Nephron (organoid): ENCODE results near the gene RPAP2.

Source experiments
- H3K27ac Mint-ChIP-seq, 3 experiments: 2 replicates each; pipeline ENCODE4 v1.8.0; 2020; ENCODE audit warnings: mixed read lengths in 3 of 3, mild to moderate bottlenecking in 2 of 3, moderate library complexity in 1 of 3
- H3K27me3 Mint-ChIP-seq: 2 replicates; pipeline ENCODE4 v1.8.0; 2021; ENCODE audit warnings: low read depth, mild to moderate bottlenecking, moderate library complexity, mixed read lengths
- H3K36me3 Mint-ChIP-seq: 2 replicates; pipeline ENCODE4 v1.8.0; 2020; ENCODE audit warnings: low read depth, mixed read lengths
- H3K4me1 Mint-ChIP-seq: 2 replicates; pipeline ENCODE4 v1.8.0; 2020; ENCODE audit warnings: mixed read lengths
- H3K4me3 Mint-ChIP-seq, 3 experiments: 2 replicates each; pipeline ENCODE4 v1.8.0; 2020; ENCODE audit warnings: mild to moderate bottlenecking in 3 of 3, mixed read lengths in 3 of 3, moderate library complexity in 2 of 3
- H3K9me3 Mint-ChIP-seq: 2 replicates; pipeline ENCODE4 v1.8.0; 2020; ENCODE audit warnings: mixed read lengths
- TF ChIP-seq, protein P1 (sequence below), 3 experiments: fragments of 200-600 bp; sonication (generic); IDR thresholded peaks; one replicate each; pipeline ENCODE4 v1.5.0; 2021; ENCODE audit warnings: antibody characterized with exemption in 3 of 3; ENCODE audit not compliant: unreplicated experiment in 3 of 3

RPAP2 gene

DNA sequence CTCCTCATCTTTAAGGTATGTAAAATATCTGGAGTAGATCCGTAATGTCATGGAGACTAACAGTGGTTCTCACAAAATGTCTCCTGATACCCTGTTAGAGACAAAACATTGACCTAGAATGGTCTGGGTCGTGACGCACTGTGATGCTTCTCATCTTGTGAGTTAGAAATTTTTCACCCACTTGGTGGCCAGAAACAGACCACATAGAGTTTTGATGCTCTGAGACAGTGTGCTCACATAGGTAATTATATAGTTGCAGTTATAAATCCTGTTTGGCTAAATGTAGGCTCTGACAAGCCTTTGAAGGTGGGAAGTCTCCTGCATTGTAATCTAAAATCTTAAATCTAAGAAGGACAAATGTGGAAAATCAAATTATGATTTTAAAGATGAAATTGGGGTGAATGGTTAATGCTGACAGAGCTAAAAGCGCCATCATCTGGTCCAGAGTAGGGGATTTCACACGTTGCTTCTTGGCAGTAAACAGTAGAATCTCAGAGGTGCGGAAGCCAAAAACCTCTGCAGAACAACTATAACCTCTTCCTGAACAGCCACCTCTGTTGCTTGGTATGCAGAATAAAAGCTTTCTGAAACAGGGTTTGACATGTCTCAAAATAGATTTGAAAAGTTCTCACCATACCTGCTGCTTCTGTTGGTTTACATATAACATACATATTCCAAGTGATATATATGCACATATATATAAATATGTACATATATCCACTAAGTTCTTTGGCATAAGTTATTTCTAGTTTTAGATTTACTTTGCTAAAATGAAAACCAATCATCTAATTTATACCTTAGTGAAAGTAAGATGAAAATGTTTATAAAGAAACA is 17.1 kb downstream of the RPAP2 start:
- Mint-ChIP-seq H3K27ac (no peak overlapping the region), H3K9me3 (no peaks in the 10 kb centered on the region), H3K27me3 (no peaks in the 10 kb centered on the region)

DNA sequence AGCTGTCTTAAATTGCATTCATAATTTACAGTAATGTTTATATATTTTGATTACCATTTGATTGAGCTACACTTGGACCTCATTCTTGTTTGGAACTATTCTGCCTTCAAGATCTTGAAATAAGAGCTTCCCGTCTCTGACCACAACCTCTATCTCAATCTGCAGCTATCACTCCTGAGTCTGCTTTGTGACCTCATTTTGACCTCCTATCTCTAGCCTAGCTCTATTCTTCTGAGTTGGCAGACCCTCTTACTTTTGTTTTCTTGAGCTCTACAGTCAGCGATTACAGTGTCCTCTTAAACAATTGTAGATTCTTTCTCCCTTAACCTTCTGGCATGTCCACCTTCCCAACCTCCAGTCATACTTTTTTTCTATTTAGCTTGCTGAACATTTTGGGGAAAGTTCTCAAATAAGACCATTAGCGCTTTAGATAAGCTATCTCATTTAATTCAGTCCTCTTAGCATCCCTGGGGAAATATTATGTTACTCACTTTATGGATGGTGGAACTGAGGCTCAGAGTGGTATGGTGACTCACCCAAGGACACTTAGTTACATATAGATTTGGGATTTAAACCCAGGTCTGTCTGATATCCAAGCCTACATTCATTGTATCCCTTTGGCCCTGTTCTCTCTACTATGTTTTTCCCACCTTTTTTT is 19.1 kb downstream of the RPAP2 start:
- Mint-ChIP-seq H3K36me3 (peaks cover 62% of the 10 kb centered on the region), H3K9me3 (no peaks in the 10 kb centered on the region), H3K27me3 (no peaks in the 10 kb centered on the region), H3K4me3 (no peak overlapping the region), H3K4me1 (no peaks in the 10 kb centered on the region), H3K27ac (no peak overlapping the region)
- TF ChIP-seq, protein P1, sequence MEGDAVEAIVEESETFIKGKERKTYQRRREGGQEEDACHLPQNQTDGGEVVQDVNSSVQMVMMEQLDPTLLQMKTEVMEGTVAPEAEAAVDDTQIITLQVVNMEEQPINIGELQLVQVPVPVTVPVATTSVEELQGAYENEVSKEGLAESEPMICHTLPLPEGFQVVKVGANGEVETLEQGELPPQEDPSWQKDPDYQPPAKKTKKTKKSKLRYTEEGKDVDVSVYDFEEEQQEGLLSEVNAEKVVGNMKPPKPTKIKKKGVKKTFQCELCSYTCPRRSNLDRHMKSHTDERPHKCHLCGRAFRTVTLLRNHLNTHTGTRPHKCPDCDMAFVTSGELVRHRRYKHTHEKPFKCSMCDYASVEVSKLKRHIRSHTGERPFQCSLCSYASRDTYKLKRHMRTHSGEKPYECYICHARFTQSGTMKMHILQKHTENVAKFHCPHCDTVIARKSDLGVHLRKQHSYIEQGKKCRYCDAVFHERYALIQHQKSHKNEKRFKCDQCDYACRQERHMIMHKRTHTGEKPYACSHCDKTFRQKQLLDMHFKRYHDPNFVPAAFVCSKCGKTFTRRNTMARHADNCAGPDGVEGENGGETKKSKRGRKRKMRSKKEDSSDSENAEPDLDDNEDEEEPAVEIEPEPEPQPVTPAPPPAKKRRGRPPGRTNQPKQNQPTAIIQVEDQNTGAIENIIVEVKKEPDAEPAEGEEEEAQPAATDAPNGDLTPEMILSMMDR (IDR thresholded peaks at IDR 0.05; ENCODE audit: unreplicated experiment in 3 of 3) = no peak

More for the DNA sequence above, 17.1 kb downstream of the RPAP2 start:
- Mint-ChIP-seq H3K4me1 (no peaks in the 10 kb centered on the region), H3K36me3 (peaks cover 66% of the 10 kb centered on the region), H3K4me3 (no peak overlapping the region)
- TF ChIP-seq, protein P1 (IDR thresholded peaks at IDR 0.05; ENCODE audit: unreplicated experiment in 3 of 3) = no peak

DNA sequence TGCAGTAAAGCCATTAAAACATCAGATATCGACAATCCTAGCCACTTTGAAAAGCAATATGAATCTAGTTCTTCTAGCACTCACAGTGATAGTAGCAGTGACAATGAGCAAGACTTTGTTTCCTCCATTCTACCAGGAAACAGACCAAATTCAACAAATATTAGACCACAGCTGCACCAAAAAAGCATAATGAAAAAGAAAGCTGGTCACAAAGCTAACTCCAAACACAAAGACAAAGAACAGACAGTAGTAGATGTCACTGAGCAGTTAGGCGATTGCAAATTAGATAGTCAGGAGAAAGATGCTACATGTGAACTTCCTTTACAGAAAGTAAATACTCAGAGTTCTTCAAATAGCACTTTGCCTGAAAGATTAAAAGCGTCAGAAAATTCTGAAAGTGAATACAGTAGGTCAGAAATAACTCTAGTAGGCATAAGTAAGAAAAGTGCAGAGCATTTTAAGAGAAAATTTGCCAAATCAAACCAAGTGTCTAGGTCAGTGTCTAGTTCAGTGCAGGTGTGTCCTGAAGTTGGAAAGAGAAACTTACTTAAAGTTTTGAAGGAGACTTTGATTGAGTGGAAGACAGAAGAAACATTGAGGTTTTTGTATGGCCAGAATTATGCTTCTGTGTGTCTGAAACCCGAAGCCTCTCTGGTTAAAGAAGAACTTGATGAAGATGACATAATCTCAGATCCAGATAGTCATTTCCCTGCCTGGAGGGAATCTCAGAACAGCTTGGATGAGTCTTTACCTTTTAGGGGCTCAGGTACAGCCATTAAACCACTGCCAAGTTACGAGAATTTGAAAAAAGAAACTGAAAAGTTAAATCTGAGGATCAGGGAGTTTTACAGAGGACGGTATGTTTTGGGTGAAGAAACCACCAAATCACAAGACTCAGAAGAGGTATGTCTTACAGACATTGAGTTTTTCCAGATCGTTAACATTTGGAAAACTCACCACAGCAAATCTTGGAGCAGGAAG is 24.9 kb downstream of the RPAP2 start:
- no peak overlapping the region for H3K27ac Mint-ChIP-seq
- H3K27me3 Mint-ChIP-seq = no peaks in the 10 kb centered on the region
- peaks cover 76% of the 10 kb centered on the region for H3K36me3 Mint-ChIP-seq
- TF ChIP-seq, protein P1 (IDR thresholded peaks at IDR 0.05; ENCODE audit: unreplicated experiment in 3 of 3) = no peak
- no peak overlapping the region for H3K4me3 Mint-ChIP-seq
- no peaks in the 10 kb centered on the region for H3K4me1 Mint-ChIP-seq
- H3K9me3 Mint-ChIP-seq = peaks cover 37% of the 10 kb centered on the region

DNA sequence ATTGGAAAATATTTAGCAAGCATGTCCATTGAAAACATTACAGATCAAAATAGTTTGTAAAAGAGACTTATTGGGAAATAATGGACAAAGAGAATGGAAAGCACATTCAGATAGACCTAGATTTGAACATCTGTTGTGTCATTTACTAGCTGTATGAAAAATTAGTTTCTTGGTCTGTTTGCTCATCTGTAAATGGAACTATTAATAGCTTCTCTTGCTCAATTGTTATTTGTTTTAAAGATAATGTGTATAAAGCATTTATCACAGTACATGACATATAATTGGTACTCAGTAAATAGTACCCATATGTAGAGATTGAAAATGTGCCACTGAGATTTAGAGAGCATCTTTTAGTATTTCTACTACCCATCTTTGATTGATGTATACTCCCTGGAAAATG is 25.9 kb downstream of the RPAP2 start:
- Mint-ChIP-seq H3K4me1 (no peaks in the 10 kb centered on the region), H3K36me3 (peaks cover 80% of the 10 kb centered on the region), H3K27me3 (no peaks in the 10 kb centered on the region), H3K27ac (no peak overlapping the region), H3K9me3 (peaks cover 40% of the 10 kb centered on the region), H3K4me3 (no peak overlapping the region)
- TF ChIP-seq, protein P1 (IDR thresholded peaks at IDR 0.05; ENCODE audit: unreplicated experiment in 3 of 3) = no peak

DNA sequence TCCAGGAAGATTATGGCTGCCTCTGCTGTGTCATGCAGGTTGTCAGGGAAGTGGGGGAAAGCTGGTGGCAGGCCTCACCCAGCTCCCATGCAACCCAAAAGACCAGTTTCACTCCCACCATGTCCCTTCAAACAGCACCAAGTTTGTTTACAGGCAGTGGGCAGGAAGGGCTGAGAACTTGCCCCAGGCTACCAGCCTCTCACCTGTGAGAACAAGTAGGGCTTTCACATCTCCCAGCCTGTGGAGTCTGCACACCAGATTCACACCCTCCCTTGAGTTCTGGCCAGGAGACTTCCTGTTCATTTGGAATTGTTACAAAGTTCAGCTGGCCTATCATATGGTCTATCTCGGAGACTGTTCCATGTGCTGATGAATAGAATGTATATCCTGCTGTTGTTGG is 27.8 kb downstream of the RPAP2 start:
- TF ChIP-seq, protein P1 (IDR thresholded peaks at IDR 0.05; ENCODE audit: unreplicated experiment in 3 of 3) = no peak
- H3K9me3 Mint-ChIP-seq = peaks cover 40% of the 10 kb centered on the region
- no peak overlapping the region for H3K4me3 Mint-ChIP-seq
- no peak overlapping the region for H3K27ac Mint-ChIP-seq
- H3K36me3 Mint-ChIP-seq = peaks cover 87% of the 10 kb centered on the region
- no peaks in the 10 kb centered on the region for H3K4me1 Mint-ChIP-seq
- no peaks in the 10 kb centered on the region for H3K27me3 Mint-ChIP-seq
